ENCODE measurements around the gene SPEM1.

The SPEM1 gene

DNA sequence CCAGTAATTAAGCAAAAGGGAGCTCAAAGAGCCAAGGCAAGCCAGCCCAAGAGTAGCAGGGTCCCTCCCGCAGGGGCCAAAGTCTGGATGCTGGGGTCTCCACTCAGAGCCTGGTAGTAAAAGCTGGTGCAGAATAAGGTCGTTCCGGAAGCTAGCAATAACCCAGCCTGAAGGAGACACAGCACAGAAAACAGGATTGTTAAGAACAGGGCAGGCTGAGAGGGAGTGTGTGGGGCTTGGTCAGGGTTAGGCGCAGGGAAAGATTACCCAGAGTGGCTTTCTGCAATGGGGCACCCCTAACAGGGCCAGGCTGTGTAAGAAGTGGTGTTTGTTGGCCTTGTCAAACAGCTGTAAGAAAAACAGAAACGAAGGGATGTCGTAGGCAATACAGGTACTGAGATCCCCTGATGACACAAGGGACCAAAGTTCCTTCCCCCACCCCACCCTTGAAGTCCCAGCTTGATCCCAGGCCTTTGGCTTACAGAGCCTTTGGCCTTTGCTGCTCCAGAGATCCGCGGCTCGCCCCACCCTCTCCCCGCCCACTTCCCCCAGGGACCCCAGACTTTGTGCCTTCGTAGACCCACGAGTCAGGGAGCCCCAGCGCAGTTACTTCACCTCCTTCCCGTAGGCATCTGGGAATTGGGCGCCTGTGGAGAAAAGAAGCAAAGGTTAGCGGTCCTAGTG, 16.9 kb upstream of the SPEM1 start:
- TF ChIP-seq, protein P1, sequence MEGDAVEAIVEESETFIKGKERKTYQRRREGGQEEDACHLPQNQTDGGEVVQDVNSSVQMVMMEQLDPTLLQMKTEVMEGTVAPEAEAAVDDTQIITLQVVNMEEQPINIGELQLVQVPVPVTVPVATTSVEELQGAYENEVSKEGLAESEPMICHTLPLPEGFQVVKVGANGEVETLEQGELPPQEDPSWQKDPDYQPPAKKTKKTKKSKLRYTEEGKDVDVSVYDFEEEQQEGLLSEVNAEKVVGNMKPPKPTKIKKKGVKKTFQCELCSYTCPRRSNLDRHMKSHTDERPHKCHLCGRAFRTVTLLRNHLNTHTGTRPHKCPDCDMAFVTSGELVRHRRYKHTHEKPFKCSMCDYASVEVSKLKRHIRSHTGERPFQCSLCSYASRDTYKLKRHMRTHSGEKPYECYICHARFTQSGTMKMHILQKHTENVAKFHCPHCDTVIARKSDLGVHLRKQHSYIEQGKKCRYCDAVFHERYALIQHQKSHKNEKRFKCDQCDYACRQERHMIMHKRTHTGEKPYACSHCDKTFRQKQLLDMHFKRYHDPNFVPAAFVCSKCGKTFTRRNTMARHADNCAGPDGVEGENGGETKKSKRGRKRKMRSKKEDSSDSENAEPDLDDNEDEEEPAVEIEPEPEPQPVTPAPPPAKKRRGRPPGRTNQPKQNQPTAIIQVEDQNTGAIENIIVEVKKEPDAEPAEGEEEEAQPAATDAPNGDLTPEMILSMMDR (IDR thresholded peaks at IDR 0.05; ENCODE audit: control insufficient read depth, insufficient read depth, low read depth, low read length, missing control alignments), result no peak
- H3K4me3 ChIP-seq (ENCODE audit: control insufficient read depth, low read depth, low read length), result peak overlapping the region; percentile 73
- no peak for DNase-seq (ENCODE audit: low read depth)

DNA sequence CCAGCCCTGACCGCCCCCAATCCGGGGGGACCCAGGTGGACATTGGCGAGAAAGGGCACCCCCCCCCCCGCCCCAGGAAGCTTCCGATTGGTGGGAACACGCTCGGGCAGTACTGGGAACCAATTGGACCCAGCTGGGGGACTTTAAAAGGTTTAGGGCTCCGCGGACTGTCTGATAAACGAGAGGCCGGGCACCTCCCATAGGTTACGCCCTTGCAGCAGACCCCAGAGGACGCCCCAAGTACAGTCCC, 16.5 kb upstream of the SPEM1 start:
- DNase-seq (ENCODE audit: low read depth), result peak; percentile 8
- H3K4me3 ChIP-seq (ENCODE audit: control insufficient read depth, low read depth, low read length), result peak overlapping the region; percentile 73

DNA sequence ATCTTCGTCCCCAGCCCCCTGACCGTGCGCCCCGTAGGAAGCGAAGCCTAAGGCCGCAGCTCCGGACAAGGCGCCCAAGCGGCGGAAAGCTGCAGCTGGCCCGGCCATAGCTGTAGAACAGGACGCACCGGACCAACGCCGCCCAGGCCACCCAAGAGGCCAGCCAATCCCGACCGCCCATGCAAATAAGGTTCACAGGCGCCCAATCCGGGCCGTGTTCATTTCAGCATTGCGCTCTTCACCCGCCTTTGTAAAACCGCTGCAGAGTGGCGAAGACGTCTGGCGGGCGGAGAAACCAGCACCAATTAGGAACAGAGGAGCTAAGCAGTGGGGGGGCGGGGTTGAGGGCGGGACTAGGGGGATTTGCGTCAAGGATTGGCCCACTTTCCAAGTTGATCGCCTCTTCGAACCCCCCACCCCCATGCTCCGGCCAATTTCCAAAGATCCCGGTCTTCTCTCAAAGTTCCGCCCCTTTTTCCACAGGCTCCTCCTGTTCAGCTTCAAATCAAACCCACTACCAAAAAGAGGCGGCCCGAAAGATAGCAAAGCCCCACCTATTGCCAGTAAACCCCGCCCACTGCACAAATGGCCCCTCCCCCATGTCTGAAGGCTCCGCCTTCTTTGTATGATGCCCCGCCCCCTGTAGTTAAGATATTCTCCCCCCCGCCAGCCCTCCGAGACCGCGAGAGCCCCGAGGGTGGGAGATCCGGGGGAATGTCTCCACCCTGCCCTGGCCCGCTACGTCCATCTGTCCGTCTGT, 16.0 kb upstream of the SPEM1 start, which contains the start of gene TMEM256:
TMEM256 (minus strand) TSS at position 121 of the 760 bp plus-strand sequence; CDS start at position 108, 13 bp downstream.
- H3K4me3 ChIP-seq (ENCODE audit: control insufficient read depth, low read depth, low read length), result peak within 1 kb of the TSS; percentile 91
- TF ChIP-seq, protein P1 (IDR thresholded peaks at IDR 0.05; ENCODE audit: control insufficient read depth, insufficient read depth, low read depth, low read length, missing control alignments), result no peak
- DNase-seq (ENCODE audit: low read depth), result peak; percentile 98

More for the DNA sequence above, 16.5 kb upstream of the SPEM1 start:
- TF ChIP-seq, protein P1 (IDR thresholded peaks at IDR 0.05; ENCODE audit: control insufficient read depth, insufficient read depth, low read depth, low read length, missing control alignments), result no peak

DNA sequence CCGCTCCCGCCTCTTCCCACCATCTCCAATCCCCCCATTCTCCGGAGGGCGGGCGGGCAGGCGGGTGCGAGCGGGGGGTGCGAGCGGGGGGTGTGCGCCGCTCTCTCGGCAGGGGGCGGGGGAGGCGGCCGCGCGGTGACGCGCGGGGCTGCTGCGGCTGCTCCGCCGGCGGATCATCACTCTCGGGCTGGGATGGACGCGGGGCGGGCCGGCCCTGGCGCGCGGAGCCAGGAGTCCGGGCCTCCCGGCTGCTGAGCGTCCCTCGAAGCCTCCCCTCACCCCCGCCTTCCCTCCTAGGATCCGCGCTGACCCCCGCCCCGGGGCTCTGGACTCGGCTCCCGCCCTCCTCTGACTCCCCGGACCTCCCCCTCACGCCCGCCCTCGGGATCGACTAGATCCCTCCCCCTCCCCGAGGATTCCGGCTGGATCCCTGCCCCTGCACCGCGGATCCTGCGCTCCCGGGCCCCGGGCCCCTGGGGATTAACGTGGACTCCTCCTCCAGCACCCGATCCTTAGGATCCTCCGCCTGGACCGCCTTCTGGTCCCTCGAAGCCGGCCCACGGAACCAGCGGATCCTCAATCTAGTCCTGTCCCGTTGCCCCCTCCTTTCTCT, 15.3 kb upstream of the SPEM1 start:
- peak overlapping the region; percentile 91 for H3K4me3 ChIP-seq (ENCODE audit: control insufficient read depth, low read depth, low read length)
- TF ChIP-seq, protein P1 (IDR thresholded peaks at IDR 0.05; ENCODE audit: control insufficient read depth, insufficient read depth, low read depth, low read length, missing control alignments), result no peak
- no peak for DNase-seq (ENCODE audit: low read depth)

DNA sequence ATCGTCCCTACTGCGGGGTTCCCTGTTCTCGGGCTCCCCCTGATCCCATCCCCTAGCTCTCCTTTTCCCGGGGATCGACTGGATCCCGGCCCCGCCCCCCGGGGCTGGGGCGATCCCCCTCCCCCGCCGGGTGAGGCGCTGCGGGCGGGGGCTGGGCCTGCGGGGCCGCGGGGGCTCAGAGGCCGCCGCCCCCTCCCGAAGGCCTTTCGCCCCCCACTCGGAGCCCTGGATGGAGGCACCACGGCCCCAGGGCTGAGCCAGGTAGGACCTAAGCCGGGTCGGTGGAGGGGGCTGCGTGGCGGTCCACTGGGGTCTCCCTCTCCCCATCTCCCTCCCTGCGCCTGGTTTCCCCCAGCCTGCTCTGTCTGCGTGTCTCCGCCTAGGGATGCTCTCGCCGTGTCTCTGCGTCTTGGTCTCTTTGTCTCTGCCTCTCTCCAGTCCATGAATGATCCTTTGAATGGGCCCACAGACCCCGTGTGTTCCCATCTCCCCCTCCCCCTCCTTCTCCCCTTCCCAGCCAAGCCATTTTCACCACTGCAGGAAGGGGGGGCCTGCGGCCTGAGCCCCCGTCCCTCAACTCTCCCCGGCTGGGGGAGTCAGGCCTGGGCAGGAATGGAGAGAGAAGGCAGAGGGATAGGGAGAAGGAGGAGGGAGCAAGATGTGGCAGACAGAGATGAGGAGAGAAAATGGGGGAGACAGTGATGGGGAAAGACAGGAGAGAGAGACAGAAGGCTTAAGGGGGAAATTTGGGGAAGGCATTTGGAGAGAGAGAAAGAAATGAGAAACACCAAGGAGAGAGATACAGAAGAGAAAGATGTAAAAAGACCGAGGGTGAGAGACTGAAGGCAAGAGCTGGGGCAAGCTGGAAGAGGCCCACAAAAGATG, 14.5 kb upstream of the SPEM1 start:
- peak overlapping the region; percentile 91 for H3K4me3 ChIP-seq (ENCODE audit: control insufficient read depth, low read depth, low read length)
- no peak for DNase-seq (ENCODE audit: low read depth)
- TF ChIP-seq, protein P1 (IDR thresholded peaks at IDR 0.05; ENCODE audit: control insufficient read depth, insufficient read depth, low read depth, low read length, missing control alignments), result peak; percentile 4

DNA sequence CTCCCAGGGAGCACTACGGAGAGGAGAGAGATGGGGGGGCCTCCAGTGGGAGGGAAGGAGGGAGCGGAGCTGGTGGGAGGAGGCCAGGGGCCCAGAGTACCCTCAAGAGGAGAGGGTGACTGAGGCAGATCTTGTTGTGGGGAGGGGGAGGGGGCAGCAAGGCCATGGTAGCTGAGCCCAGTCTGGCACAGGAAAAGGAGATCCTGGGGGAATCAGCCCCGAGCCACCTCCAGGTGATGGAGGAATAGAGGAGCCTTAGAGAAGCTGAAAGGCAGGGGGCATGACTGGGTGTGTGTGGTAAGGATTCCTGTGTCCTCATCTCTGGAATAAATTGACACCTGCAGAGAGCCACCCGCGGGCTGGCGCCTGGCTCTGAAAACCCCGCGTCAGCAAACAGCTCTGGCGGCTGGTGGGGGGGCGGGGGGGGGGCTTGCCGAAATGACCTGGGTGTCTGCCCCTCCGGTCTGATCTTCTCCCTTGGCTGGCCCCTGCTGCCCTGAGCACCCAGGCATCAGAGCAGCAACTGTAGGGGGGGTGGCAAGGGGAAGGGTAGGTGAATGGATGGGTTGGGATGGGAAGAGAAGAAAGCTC, 13.8 kb upstream of the SPEM1 start:
- TF ChIP-seq, protein P1 (IDR thresholded peaks at IDR 0.05; ENCODE audit: control insufficient read depth, insufficient read depth, low read depth, low read length, missing control alignments), result no peak
- DNase-seq (ENCODE audit: low read depth), result no peak
- peak overlapping the region; percentile 91 for H3K4me3 ChIP-seq (ENCODE audit: control insufficient read depth, low read depth, low read length)

All from AG09309 (cell line).